Mesendoderm (in vitro differentiated cells): ENCODE measurements around the gene KCNT1.

Experiments used
- DNase-seq: peaks from one replicate; pipeline ENCODE4 v3.0.0; 2013
- H2AK5ac ChIP-seq: 2 replicates; pipeline ENCODE4 v1.6.1; 2013; ENCODE audit warnings: low read length, inconsistent platforms
- H2BK120ac ChIP-seq: 2 replicates; pipeline ENCODE4 v1.6.1; 2013; ENCODE audit warnings: low read depth, mild to moderate bottlenecking, low read length, moderate library complexity, mixed read lengths
- H2BK15ac ChIP-seq: replicated peaks from 2 replicates; pipeline ENCODE4 v1.6.1; 2013; ENCODE audit warnings: low read depth, mild to moderate bottlenecking, moderate library complexity
- H2BK5ac ChIP-seq: 2 replicates; pipeline ENCODE4 v1.6.1; 2013; ENCODE audit warnings: low read length, inconsistent platforms
- H3K18ac ChIP-seq: 2 replicates; pipeline ENCODE4 v1.6.1; 2013; ENCODE audit warnings: mild to moderate bottlenecking, low read length, mixed read lengths
- H3K23ac ChIP-seq: one replicate; pipeline ENCODE4 v1.6.1; 2013; ENCODE audit warnings: low read length
- H3K27ac ChIP-seq: 2 replicates; pipeline ENCODE4 v1.5.1; 2013; ENCODE audit warnings: low read depth, mild to moderate bottlenecking, inconsistent platforms, low read length, moderate library complexity
- H3K27me3 ChIP-seq: 2 replicates; pipeline ENCODE4 v1.6.1; 2013; ENCODE audit warnings: low read length, control low read depth, mild to moderate bottlenecking, inconsistent platforms; ENCODE audit not compliant: insufficient read depth, poor library complexity
- H3K36me3 ChIP-seq: 2 replicates; pipeline ENCODE4 v1.6.1; 2013; ENCODE audit warnings: low read length, inconsistent platforms; ENCODE audit not compliant: control insufficient read depth, insufficient read depth
- H3K4ac ChIP-seq: one replicate; pipeline ENCODE4 v1.6.1; 2013; ENCODE audit warnings: low read depth, mild to moderate bottlenecking, low read length, moderate library complexity
- H3K4me1 ChIP-seq: 2 replicates; pipeline ENCODE4 v1.6.1; 2013; ENCODE audit warnings: low read depth, low read length, inconsistent platforms; ENCODE audit not compliant: control insufficient read depth
- H3K4me2 ChIP-seq: 2 replicates; pipeline ENCODE4 v1.6.1; 2013; ENCODE audit warnings: low read length
- H3K4me3 ChIP-seq: 2 replicates; pipeline ENCODE4 v1.5.1; 2013; ENCODE audit warnings: mild to moderate bottlenecking, low read length
- H3K56ac ChIP-seq: one replicate; pipeline ENCODE4 v1.6.1; 2013; ENCODE audit warnings: low read length
- H3K79me1 ChIP-seq: 2 replicates; pipeline ENCODE4 v1.6.1; 2013; ENCODE audit warnings: low read length, inconsistent platforms
- H3K79me2 ChIP-seq: 2 replicates; pipeline ENCODE4 v1.6.1; 2013; ENCODE audit warnings: mild to moderate bottlenecking, low read length; ENCODE audit not compliant: control insufficient read depth, insufficient read depth
- H3K9ac ChIP-seq: 2 replicates; pipeline ENCODE4 v1.6.1; 2013; ENCODE audit warnings: low read length, inconsistent platforms
- H4K5ac ChIP-seq: one replicate; pipeline ENCODE4 v1.6.1; 2013; ENCODE audit warnings: low read length
- H4K8ac ChIP-seq: one replicate; pipeline ENCODE4 v1.6.1; 2013; ENCODE audit warnings: low read depth, mild to moderate bottlenecking, control low read depth, low read length, moderate library complexity
- WGBS: extraction: QIAGEN DNeasy Blood & Tissue Kit; methylation state at CpG from one replicate; pipeline ENCODE4 v1.1.7; 2013; ENCODE audit warnings: low lambda C conversion rate, missing lambda C conversion rate; ENCODE audit not compliant: insufficient coverage; ENCODE audit errors: extremely low coverage; 5-methylcytosine and 5-hydroxymethylcytosine counted together

The KCNT1 gene

GRCh38 chr9:135839516-135839915 is 137.5 kb downstream of the KCNT1 start:
- H2BK15ac ChIP-seq: no peak overlapping the region
- no peak overlapping the region for H3K23ac ChIP-seq
- peaks cover 20% of the 10 kb centered on the region for H3K79me2 ChIP-seq
- no CpG with 5 or more reads among the region's 11 CpGs for WGBS
- no peak overlapping the region for H2AK5ac ChIP-seq
- no peak overlapping the region for H4K8ac ChIP-seq
- no peak overlapping the region for H2BK120ac ChIP-seq
- H3K9ac ChIP-seq: no peak overlapping the region
- H3K36me3 ChIP-seq: no peaks in the 10 kb centered on the region
- H3K56ac ChIP-seq: no peak overlapping the region
- H3K79me1 ChIP-seq: peaks cover 37% of the 10 kb centered on the region
- no peak overlapping the region for H2BK5ac ChIP-seq
- H3K18ac ChIP-seq: no peak overlapping the region
- H3K27ac ChIP-seq: no peak overlapping the region
- H3K4me3 ChIP-seq: no peak overlapping the region
- DNase-seq: no peak
- H4K5ac ChIP-seq: no peak overlapping the region
- H3K4me2 ChIP-seq: no peak overlapping the region
- no peak overlapping the region for H3K4ac ChIP-seq
- no peaks in the 10 kb centered on the region for H3K27me3 ChIP-seq
- H3K4me1 ChIP-seq: no peaks in the 10 kb centered on the region

DNA sequence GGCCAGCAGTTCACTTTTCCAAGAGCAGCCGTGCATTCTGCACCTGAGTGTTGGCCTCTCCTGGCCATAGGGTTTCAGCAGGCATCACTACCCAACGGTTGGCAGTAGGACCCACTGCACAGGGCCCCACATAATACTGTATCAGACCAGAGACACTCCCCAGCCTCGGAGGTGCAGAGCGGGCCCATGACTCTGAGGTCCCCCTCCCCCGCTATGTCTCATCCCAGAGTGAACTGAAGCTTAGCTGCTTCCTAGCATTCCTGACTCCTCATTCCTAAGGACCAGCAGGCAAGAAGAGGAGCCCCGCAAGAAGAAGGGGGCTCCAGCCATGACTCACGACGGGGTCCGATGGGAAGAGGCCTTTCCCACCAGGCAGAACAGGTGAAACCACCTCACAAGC is 138.1 kb downstream of the KCNT1 start:
- no peak overlapping the region for H3K56ac ChIP-seq
- H3K36me3 ChIP-seq: no peaks in the 10 kb centered on the region
- no peak overlapping the region for H3K4me3 ChIP-seq
- H3K27ac ChIP-seq: no peak overlapping the region
- H3K23ac ChIP-seq: no peak overlapping the region
- WGBS: no CpG with 5 or more reads among the region's 9 CpGs
- no peak overlapping the region for H4K5ac ChIP-seq
- H3K4me2 ChIP-seq: no peak overlapping the region
- H3K79me1 ChIP-seq: peaks cover 33% of the 10 kb centered on the region
- no peak overlapping the region for H4K8ac ChIP-seq
- H2AK5ac ChIP-seq: no peak overlapping the region
- H3K27me3 ChIP-seq: no peaks in the 10 kb centered on the region
- H2BK120ac ChIP-seq: no peak overlapping the region
- peaks cover 20% of the 10 kb centered on the region for H3K79me2 ChIP-seq
- no peaks in the 10 kb centered on the region for H3K4me1 ChIP-seq
- no peak for DNase-seq
- H2BK5ac ChIP-seq: no peak overlapping the region
- H2BK15ac ChIP-seq: no peak overlapping the region
- H3K18ac ChIP-seq: no peak overlapping the region
- no peak overlapping the region for H3K4ac ChIP-seq
- no peak overlapping the region for H3K9ac ChIP-seq

GRCh38 chr9:135840539-135840938 is 138.6 kb downstream of the KCNT1 start:
- H2AK5ac ChIP-seq: no peak overlapping the region
- no peak overlapping the region for H4K5ac ChIP-seq
- no peak overlapping the region for H4K8ac ChIP-seq
- no peak overlapping the region for H3K56ac ChIP-seq
- H3K23ac ChIP-seq: no peak overlapping the region
- H3K36me3 ChIP-seq: no peaks in the 10 kb centered on the region
- H3K18ac ChIP-seq: no peak overlapping the region
- H3K4ac ChIP-seq: no peak overlapping the region
- no peak overlapping the region for H3K4me2 ChIP-seq
- H2BK5ac ChIP-seq: no peak overlapping the region
- no peak overlapping the region for H3K27ac ChIP-seq
- no peak overlapping the region for H3K9ac ChIP-seq
- no peaks in the 10 kb centered on the region for H3K27me3 ChIP-seq
- DNase-seq: no peak
- H2BK15ac ChIP-seq: no peak overlapping the region
- H2BK120ac ChIP-seq: no peak overlapping the region
- H3K79me2 ChIP-seq: peaks cover 20% of the 10 kb centered on the region
- no peaks in the 10 kb centered on the region for H3K4me1 ChIP-seq
- WGBS: no CpG with 5 or more reads among the region's 7 CpGs
- H3K79me1 ChIP-seq: peaks cover 33% of the 10 kb centered on the region
- H3K4me3 ChIP-seq: no peak overlapping the region
